Mucosa of stomach (tissue), 1 donor: ENCODE measurements around the gene PLEKHA6.
A peak's percentile ranks its signal among the peaks of the same experiment; 100 is the strongest.

Source experiments
- H3K27me3 ChIP-seq: one replicate; pipeline ENCODE4 v1.7.0; 2013; ENCODE audit warnings: mild to moderate bottlenecking, low read length; ENCODE audit not compliant: control insufficient read depth, insufficient read depth
- H3K36me3 ChIP-seq: one replicate; pipeline ENCODE4 v1.7.0; 2013; ENCODE audit warnings: low read length; ENCODE audit not compliant: control insufficient read depth, insufficient read depth
- H3K4me1 ChIP-seq: one replicate; pipeline ENCODE4 v1.7.0; 2013; ENCODE audit warnings: mild to moderate bottlenecking, low read length; ENCODE audit not compliant: control insufficient read depth, insufficient read depth
- H3K4me3 ChIP-seq: one replicate; pipeline ENCODE4 v1.7.0; 2013; ENCODE audit warnings: low read length
- H3K9ac ChIP-seq: one replicate; pipeline ENCODE4 v1.7.0; 2013; ENCODE audit warnings: mild to moderate bottlenecking, low read length, moderate library complexity
- H3K9me3 ChIP-seq: one replicate; pipeline ENCODE4 v1.7.0; 2013; ENCODE audit warnings: mild to moderate bottlenecking, low read length, moderate library complexity; ENCODE audit not compliant: control insufficient read depth
- donor health status: Pancreatic carcinoma.

The PLEKHA6 gene

DNA sequence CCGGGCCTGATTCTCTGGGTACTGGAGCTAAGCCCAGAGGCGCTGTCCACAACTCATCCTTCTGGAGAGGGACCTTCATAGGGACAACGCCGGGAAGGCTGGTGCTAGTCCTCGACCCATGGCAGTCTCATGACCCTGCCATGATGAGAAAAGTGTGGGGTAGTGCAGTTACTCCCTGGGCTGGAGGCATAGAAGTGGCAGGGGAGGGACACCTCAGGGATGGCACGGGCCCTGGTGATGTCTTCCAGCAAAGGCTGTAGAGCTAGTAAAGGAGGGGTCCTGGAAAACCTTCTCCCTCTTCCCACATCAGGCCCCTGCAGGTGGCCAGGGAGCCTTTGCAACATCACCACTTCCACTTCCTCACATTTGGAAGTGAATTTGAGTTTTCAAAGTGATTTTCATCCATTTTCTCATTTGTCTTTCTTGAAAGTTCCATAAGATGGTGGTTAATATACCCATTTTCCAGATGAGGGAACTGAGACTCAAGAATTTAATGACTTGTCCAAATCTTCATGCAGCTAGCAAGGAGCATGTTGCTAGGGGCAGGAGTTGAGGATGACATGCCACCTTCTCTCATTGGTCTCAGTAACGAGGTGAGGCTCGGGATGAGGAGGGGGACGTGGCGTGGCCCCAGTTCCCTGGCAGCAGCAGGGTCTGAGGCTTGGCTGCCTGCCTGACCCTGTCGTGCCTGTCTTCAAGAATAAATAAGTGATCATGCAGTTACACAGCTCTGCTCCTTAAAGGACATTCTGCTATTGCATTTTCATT lies 142.7 kb downstream of the PLEKHA6 start:
- H3K4me3 ChIP-seq, result no peak overlapping the region
- no peaks in the 10 kb centered on the region for H3K27me3 ChIP-seq
- peaks cover 13% of the 10 kb centered on the region for H3K4me1 ChIP-seq
- peaks cover 16% of the 10 kb centered on the region for H3K36me3 ChIP-seq
- H3K9ac ChIP-seq, result no peak overlapping the region
- H3K9me3 ChIP-seq, result no peaks in the 10 kb centered on the region

DNA sequence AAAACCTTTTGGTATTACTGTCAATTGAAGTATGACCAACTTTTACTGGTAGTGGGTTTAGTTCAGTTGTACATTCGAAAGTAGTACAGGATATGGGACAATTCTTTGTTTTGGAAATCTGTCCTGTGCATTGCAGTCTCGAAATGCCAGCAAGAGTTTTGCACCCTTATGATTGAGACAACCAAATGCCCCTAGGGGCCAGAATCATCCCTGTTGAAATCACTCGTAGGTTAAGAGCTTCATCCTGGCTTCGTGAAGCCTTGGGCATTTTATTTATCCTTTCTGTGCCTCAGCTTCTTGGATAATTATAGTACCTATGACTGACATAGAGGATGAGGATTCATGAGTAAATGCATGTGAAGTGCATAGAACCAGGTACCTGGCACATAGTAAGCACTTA lies 143.5 kb downstream of the PLEKHA6 start:
- no peak overlapping the region for H3K4me3 ChIP-seq
- H3K9me3 ChIP-seq, result no peaks in the 10 kb centered on the region

GRCh38 chr1:204213668-204214662 lies 145.8 kb downstream of the PLEKHA6 start, which contains the start of gene GOLT1A:
Gene GOLT1A, minus strand, starts transcription at chr1:204213988. Its CDS starts 82 bp downstream, at chr1:204213906.
- H3K27me3 ChIP-seq, result no peaks in the 10 kb centered on the region
- no peaks in the 10 kb centered on the region for H3K9me3 ChIP-seq
- peak within 1 kb of the TSS; percentile 54 for H3K9ac ChIP-seq
- H3K36me3 ChIP-seq, result no peaks in the 10 kb centered on the region
- H3K4me1 ChIP-seq, result peaks cover 13% of the 10 kb centered on the region
- H3K4me3 ChIP-seq, result no peak within 1 kb of the TSS

More for the DNA sequence above, 143.5 kb downstream of the PLEKHA6 start:
- Histone ChIP-seq H3K27me3 (no peaks in the 10 kb centered on the region), H3K36me3 (peaks cover 9% of the 10 kb centered on the region), H3K4me1 (peaks cover 13% of the 10 kb centered on the region), H3K9ac (no peak overlapping the region)

GRCh38 chr1:204212715-204213114 lies 147.0 kb downstream of the PLEKHA6 start:
- H3K36me3 ChIP-seq, result no peaks in the 10 kb centered on the region
- no peaks in the 10 kb centered on the region for H3K9me3 ChIP-seq
- peaks cover 13% of the 10 kb centered on the region for H3K4me1 ChIP-seq
- no peak overlapping the region for H3K9ac ChIP-seq
- H3K4me3 ChIP-seq, result no peak overlapping the region
- H3K27me3 ChIP-seq, result no peaks in the 10 kb centered on the region

DNA sequence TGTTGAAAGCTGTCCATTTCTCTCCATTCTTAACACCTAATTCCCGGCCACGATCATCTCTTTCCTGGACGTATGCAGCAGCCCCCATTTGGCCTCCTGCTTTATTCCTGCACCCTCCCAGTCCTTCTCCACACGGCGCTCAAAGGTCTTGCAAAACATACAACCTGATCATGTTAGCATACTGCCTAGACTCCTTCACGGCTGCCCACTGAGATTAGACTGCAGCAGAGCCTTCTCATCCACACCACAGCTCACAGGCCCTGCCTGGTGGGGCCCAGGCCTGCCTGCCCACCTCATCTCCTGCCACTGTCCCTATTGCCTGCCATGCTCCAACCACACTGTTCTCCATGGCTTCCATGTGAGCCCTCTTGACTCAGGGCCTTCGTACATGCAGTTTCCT lies 148.7 kb downstream of the PLEKHA6 start:
- H3K4me1 ChIP-seq, result peaks cover 23% of the 10 kb centered on the region
- H3K36me3 ChIP-seq, result no peaks in the 10 kb centered on the region
- H3K9me3 ChIP-seq, result no peaks in the 10 kb centered on the region
- no peaks in the 10 kb centered on the region for H3K27me3 ChIP-seq
- no peak overlapping the region for H3K9ac ChIP-seq
- H3K4me3 ChIP-seq, result no peak overlapping the region

GRCh38 chr1:204207136-204207616 lies 152.6 kb downstream of the PLEKHA6 start:
- Histone ChIP-seq H3K9me3 (no peaks in the 10 kb centered on the region), H3K27me3 (no peaks in the 10 kb centered on the region), H3K4me3 (no peak overlapping the region), H3K9ac (peak overlapping the region; percentile 8), H3K4me1 (peaks cover 10% of the 10 kb centered on the region), H3K36me3 (no peaks in the 10 kb centered on the region)

- no peak overlapping the region for H3K4me3 ChIP-seq
- peaks cover 10% of the 10 kb centered on the region for H3K4me1 ChIP-seq
- no peaks in the 10 kb centered on the region for H3K27me3 ChIP-seq
- H3K9ac ChIP-seq, result no peak overlapping the region
- no peaks in the 10 kb centered on the region for H3K36me3 ChIP-seq
- no peaks in the 10 kb centered on the region for H3K9me3 ChIP-seq
These were observed 153.6 kb downstream of the PLEKHA6 start for GRCh38 chr1:204206121-204206520.

DNA sequence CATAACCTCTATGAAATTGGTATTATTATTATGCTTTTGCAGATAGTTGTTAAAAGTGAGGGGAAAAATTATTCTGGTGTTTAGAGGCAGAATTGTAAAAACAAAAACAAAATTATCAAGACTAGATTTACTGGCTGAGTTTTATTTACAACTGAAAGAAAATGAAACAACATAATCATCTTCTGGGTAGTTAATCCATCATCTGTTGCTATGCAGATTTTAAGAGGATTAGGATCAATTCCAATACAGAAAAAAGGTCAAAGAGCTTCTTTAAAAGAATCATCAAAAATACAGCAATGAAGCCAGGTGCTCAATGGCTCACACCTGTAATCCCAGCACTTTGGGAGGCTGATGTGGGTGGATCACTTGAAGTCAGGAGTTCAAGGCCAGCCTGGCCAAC lies 154.2 kb downstream of the PLEKHA6 start:
- no peaks in the 10 kb centered on the region for H3K9me3 ChIP-seq
- no peak overlapping the region for H3K4me3 ChIP-seq
- no peak overlapping the region for H3K9ac ChIP-seq
- no peaks in the 10 kb centered on the region for H3K27me3 ChIP-seq
- no peaks in the 10 kb centered on the region for H3K36me3 ChIP-seq
- peaks cover 10% of the 10 kb centered on the region for H3K4me1 ChIP-seq

GRCh38 chr1:204204944-204205343 lies 154.8 kb downstream of the PLEKHA6 start:
- Histone ChIP-seq H3K36me3 (no peaks in the 10 kb centered on the region), H3K4me3 (no peak overlapping the region), H3K9ac (no peak overlapping the region), H3K27me3 (no peaks in the 10 kb centered on the region), H3K4me1 (peaks cover 10% of the 10 kb centered on the region), H3K9me3 (no peaks in the 10 kb centered on the region)

- no peaks in the 10 kb centered on the region for H3K36me3 ChIP-seq
- no peak overlapping the region for H3K4me3 ChIP-seq
- H3K4me1 ChIP-seq, result peaks cover 10% of the 10 kb centered on the region
- H3K9me3 ChIP-seq, result no peaks in the 10 kb centered on the region
- H3K9ac ChIP-seq, result no peak overlapping the region
- no peaks in the 10 kb centered on the region for H3K27me3 ChIP-seq
These were observed 156.4 kb downstream of the PLEKHA6 start for GRCh38 chr1:204203206-204203767.

DNA sequence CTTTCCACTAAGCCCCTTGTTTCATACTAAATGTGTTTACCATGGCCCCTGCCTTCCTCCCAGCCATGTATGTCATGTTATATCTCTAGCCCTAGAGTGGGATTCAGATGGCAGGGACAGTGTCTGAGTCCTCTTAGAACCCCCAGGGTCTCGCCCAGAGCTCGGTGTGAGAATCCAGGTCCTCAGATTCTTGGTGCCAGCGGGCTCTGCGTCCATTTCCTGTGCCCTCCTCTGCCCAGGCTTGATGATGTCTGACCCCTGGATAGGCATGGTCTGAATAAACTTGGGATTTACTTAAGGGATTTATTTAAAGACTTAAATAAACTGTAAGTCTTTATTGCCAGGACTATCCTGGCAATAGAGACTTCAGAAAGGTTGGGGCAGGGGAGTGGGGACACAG lies 157.2 kb downstream of the PLEKHA6 start:
- Histone ChIP-seq H3K9ac (no peak overlapping the region), H3K27me3 (no peaks in the 10 kb centered on the region), H3K36me3 (no peaks in the 10 kb centered on the region)

More for the DNA sequence above, 157.2 kb downstream of the PLEKHA6 start:
- no peaks in the 10 kb centered on the region for H3K9me3 ChIP-seq
- H3K4me1 ChIP-seq, result peaks cover 9% of the 10 kb centered on the region
- H3K4me3 ChIP-seq, result no peak overlapping the region
